Fibroblast of pulmonary artery (primary cell): Measurements from ENCODE around the gene CEND1.

Source experiments
- DNase-seq: peaks from one replicate; pipeline ENCODE4 v3.0.0-alpha.2; 2010; ENCODE audit warnings: low read depth
- H3K4me3 ChIP-seq: replicated peaks from 2 replicates; pipeline ENCODE4 v1.5.1; 2011; ENCODE audit warnings: low read depth, mild to moderate bottlenecking, control low read depth, low read length, moderate library complexity
- CTCF ChIP-seq: IDR thresholded peaks from 2 replicates; pipeline ENCODE4 v1.5.1; 2011; ENCODE audit warnings: mild to moderate bottlenecking, control low read depth, low read length, inconsistent platforms; ENCODE audit errors: missing control alignments

CEND1 gene

GRCh38 chr11:821512-822371 is 31.9 kb upstream of the CEND1 start:
- no peak for TF ChIP-seq CTCF
- H3K4me3 ChIP-seq = no peak overlapping the region
- DNase-seq = no peak

- DNase-seq = peak; percentile 63
- no peak for TF ChIP-seq CTCF
- H3K4me3 ChIP-seq = peak overlapping the region; percentile 70
These were observed 31.0 kb upstream of the CEND1 start for GRCh38 chr11:820655-821511.

GRCh38 chr11:819943-820649 is 30.2 kb upstream of the CEND1 start:
- no peak for TF ChIP-seq CTCF
- peak overlapping the region; percentile 70 for H3K4me3 ChIP-seq
- DNase-seq = peak; percentile 75

GRCh38 chr11:819129-819931 is 29.4 kb upstream of the CEND1 start:
- DNase-seq = peak; percentile 85
- TF ChIP-seq CTCF = no peak
- H3K4me3 ChIP-seq = peak overlapping the region; percentile 70

- peak; percentile 57 for DNase-seq
- TF ChIP-seq CTCF = no peak
- peak within 1 kb of the TSS; percentile 70 for H3K4me3 ChIP-seq
These were observed 28.7 kb upstream of the CEND1 start, which contains the start of gene PNPLA2 for GRCh38 chr11:818396-819128. Gene PNPLA2, plus strand, starts transcription at chr11:818914. Its CDS starts 805 bp downstream, at chr11:819719.

- no peak for DNase-seq
- no peak overlapping the region for H3K4me3 ChIP-seq
- TF ChIP-seq CTCF = no peak
These were observed 26.5 kb upstream of the CEND1 start for GRCh38 chr11:816433-816779.
